Keratinocyte (primary cell): ENCODE measurements around the gene JMJD1C. TPM values are rescaled to one million over a fixed set of nuclear protein-coding genes. Genes with fewer than 3 reads are reported as not detected.
A peak's percentile ranks its signal among the peaks of the same experiment; 100 is the strongest.

Source experiments
- DNase-seq: peaks from one replicate; pipeline ENCODE4 v3.0.0-alpha.2; 2011; ENCODE audit warnings: low read depth, missing footprints, low spot score
- FAIRE-seq: peaks from 2 replicates; lab custom pipeline; 2011; peaks lifted over from hg19 to GRCh38; lab: Jason Lieb, UNC
- H2AFZ ChIP-seq: 2 replicates; pipeline ENCODE4 v1.6.0; 2012; ENCODE audit warnings: low read length, control low read depth, inconsistent platforms; ENCODE audit not compliant: control insufficient read depth
- H3K27ac ChIP-seq: 2 replicates; pipeline ENCODE4 v1.5.1; 2011; ENCODE audit warnings: low read length; ENCODE audit not compliant: control insufficient read depth, insufficient read depth
- H3K27me3 ChIP-seq: 3 replicates; pipeline ENCODE4 v1.6.0; 2011; ENCODE audit warnings: low read length; ENCODE audit not compliant: control insufficient read depth, insufficient read depth; ENCODE audit errors: extremely low read depth
- H3K36me3 ChIP-seq, 2 experiments: 2 replicates in 1 of 2; 3 replicates in 1 of 2; pipeline ENCODE4 v1.5.1; 2011; ENCODE audit warnings: low read length in 2 of 2, mild to moderate bottlenecking in 1 of 2; ENCODE audit not compliant: control insufficient read depth in 2 of 2, insufficient read depth in 2 of 2; ENCODE audit errors: extremely low read depth in 1 of 2
- H3K4me1 ChIP-seq: 3 replicates; pipeline ENCODE4 v1.5.1; 2011; ENCODE audit warnings: low read length; ENCODE audit not compliant: control insufficient read depth, insufficient read depth; ENCODE audit errors: extremely low read depth
- H3K4me2 ChIP-seq: 3 replicates; pipeline ENCODE4 v1.6.0; 2011; ENCODE audit warnings: low read depth, low read length; ENCODE audit not compliant: control insufficient read depth, insufficient read depth; ENCODE audit errors: extremely low read depth
- H3K4me3 ChIP-seq, 3 experiments: fragments of 200-600 bp in 1 of 3; sonication (generic) in 1 of 3; 2 replicates in 2 of 3; 3 replicates in 1 of 3; pipeline ENCODE4 v1.5.1; 2011 to 2016; ENCODE audit warnings: low read length in 3 of 3, mild to moderate bottlenecking in 3 of 3, control low read depth in 2 of 3, inconsistent platforms in 1 of 3, low read depth in 1 of 3, mixed read lengths in 1 of 3, mixed run types in 1 of 3, moderate library complexity in 1 of 3; ENCODE audit not compliant: control insufficient read depth in 2 of 3, insufficient read depth in 2 of 3; ENCODE audit errors: extremely low read depth in 1 of 3
- H3K79me2 ChIP-seq: 2 replicates; pipeline ENCODE4 v1.6.0; 2012; ENCODE audit warnings: low read length; ENCODE audit not compliant: control insufficient read depth, insufficient read depth
- H3K9ac ChIP-seq: 3 replicates; pipeline ENCODE4 v1.6.0; 2011; ENCODE audit warnings: low read length; ENCODE audit not compliant: control insufficient read depth, insufficient read depth; ENCODE audit errors: extremely low read depth
- H3K9me1 ChIP-seq: 3 replicates; pipeline ENCODE4 v1.6.0; 2011; ENCODE audit warnings: low read length; ENCODE audit not compliant: control insufficient read depth, insufficient read depth; ENCODE audit errors: extremely low read depth
- H3K9me3 ChIP-seq: 2 replicates; pipeline ENCODE4 v1.5.1; 2012; ENCODE audit warnings: low read depth, low read length; ENCODE audit not compliant: control insufficient read depth
- H4K20me1 ChIP-seq: 3 replicates; pipeline ENCODE4 v1.6.0; 2011; ENCODE audit warnings: low read length; ENCODE audit not compliant: control insufficient read depth, insufficient read depth; ENCODE audit errors: extremely low read depth
- EZH2 ChIP-seq: IDR thresholded peaks from one replicate; pipeline ENCODE4 v1.6.1; 2012; ENCODE audit warnings: inconsistent platforms, mild to moderate bottlenecking, low read length, moderate library complexity
- dilution Hi-C: fragments of 300-500 bp; cut with MboI; formaldehyde crosslinking; loops from one replicate; pipeline ENCODE4 v1.7.0; 2020; ENCODE audit warnings: low sequenced_read_pairs; ENCODE audit not compliant: extremely low pct_ligation_motif_present
- polyA plus RNA-seq, 5 experiments: library from polyadenylated mRNA; depleted of rRNA in 3 of 5; stranded (reverse) in 3 of 5; stranded (forward) in 1 of 5; unstranded in 1 of 5; fragments of >200 nt; gene quantifications; 1 replicate in 1 of 5; 2 replicates in 3 of 5; 3 replicates in 1 of 5; pipeline versions ENCODE4 v1.2.1 to v1.2.3, GENCODE V29; 2011 to 2012; ENCODE audit warnings: missing spikeins in 2 of 5, low read depth in 1 of 5, low replicate concordance in 1 of 5
- TF ChIP-seq, protein P1 (sequence below), 3 experiments: IDR thresholded peaks in 1 of 3; conservative IDR thresholded peaks in 1 of 3; optimal IDR thresholded peaks in 1 of 3; 2 replicates in 2 of 3; 3 replicates in 1 of 3; pipeline versions ENCODE3 to v1.5.1; 2011; ENCODE audit warnings: low read length in 3 of 3, mild to moderate bottlenecking in 3 of 3, moderate library complexity in 2 of 3, control low read depth in 1 of 3, inconsistent platforms in 1 of 3; ENCODE audit not compliant: insufficient read depth in 2 of 3; ENCODE audit errors: extremely low read depth in 1 of 3

JMJD1C gene
- polyA plus RNA-seq, 1 donor (not counting 4 experiments of a cell fraction or from before 2014, with no cell fraction given), result 38.2 TPM

DNA sequence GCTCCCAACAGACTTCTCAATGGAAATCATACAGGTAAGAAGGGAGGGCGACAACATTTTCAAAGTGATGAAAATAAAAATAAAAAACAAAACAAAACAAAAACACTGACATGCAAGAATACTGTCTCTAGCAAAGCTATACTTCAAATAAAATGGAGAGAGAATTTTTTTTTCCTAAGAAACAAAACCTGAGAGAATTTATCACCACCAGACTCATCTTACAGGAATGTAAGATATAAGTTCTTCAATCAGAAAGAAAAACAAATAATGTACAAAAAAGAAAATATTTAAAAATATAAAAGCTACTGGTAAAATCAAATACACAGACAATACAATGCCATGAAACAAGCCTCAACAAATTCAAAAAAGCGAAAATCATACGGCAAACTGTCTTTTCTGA is 219.4 kb downstream of the JMJD1C start:
- no peaks in the 10 kb centered on the region for H3K9me1 ChIP-seq
- no peak overlapping the region for H3K4me3 ChIP-seq
- TF ChIP-seq EZH2, result no peak
- TF ChIP-seq, protein P1, sequence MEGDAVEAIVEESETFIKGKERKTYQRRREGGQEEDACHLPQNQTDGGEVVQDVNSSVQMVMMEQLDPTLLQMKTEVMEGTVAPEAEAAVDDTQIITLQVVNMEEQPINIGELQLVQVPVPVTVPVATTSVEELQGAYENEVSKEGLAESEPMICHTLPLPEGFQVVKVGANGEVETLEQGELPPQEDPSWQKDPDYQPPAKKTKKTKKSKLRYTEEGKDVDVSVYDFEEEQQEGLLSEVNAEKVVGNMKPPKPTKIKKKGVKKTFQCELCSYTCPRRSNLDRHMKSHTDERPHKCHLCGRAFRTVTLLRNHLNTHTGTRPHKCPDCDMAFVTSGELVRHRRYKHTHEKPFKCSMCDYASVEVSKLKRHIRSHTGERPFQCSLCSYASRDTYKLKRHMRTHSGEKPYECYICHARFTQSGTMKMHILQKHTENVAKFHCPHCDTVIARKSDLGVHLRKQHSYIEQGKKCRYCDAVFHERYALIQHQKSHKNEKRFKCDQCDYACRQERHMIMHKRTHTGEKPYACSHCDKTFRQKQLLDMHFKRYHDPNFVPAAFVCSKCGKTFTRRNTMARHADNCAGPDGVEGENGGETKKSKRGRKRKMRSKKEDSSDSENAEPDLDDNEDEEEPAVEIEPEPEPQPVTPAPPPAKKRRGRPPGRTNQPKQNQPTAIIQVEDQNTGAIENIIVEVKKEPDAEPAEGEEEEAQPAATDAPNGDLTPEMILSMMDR (optimal IDR thresholded peaks at IDR 0.05 in 1 of 3, IDR thresholded peaks at IDR 0.05 in 1 of 3, conservative IDR thresholded peaks at IDR 0.05 in 1 of 3; ENCODE audit: extremely low read depth in 1 of 3, insufficient read depth in 2 of 3, low read length in 3 of 3), result no peak
- no peaks in the 10 kb centered on the region for H3K27me3 ChIP-seq
- dilution Hi-C loops, result no loop called here
- H3K36me3 ChIP-seq, result no peaks in the 10 kb centered on the region
- H4K20me1 ChIP-seq, result peaks cover 6% of the 10 kb centered on the region
- DNase-seq (no peak), FAIRE-seq (no peak)
- H3K27ac ChIP-seq, result no peak overlapping the region
- H2AFZ ChIP-seq, result no peak overlapping the region
- H3K79me2 ChIP-seq, result peaks cover 90% of the 10 kb centered on the region
- no peaks in the 10 kb centered on the region for H3K9me3 ChIP-seq
- no peak overlapping the region for H3K9ac ChIP-seq
- peak overlapping the region; percentile 3 for H3K4me2 ChIP-seq
- H3K4me1 ChIP-seq, result peaks cover 16% of the 10 kb centered on the region

- Histone ChIP-seq H4K20me1 (peaks cover 14% of the 10 kb centered on the region), H3K27me3 (no peaks in the 10 kb centered on the region), H3K4me1 (peaks cover 21% of the 10 kb centered on the region), H3K9me1 (no peaks in the 10 kb centered on the region), H2AFZ (no peak overlapping the region), H3K9ac (no peak overlapping the region), H3K4me2 (no peak overlapping the region), H3K27ac (no peak overlapping the region), H3K36me3 (peaks cover 0 to 2% of the 10 kb centered on the region in 2 experiments), H3K9me3 (no peaks in the 10 kb centered on the region), H3K79me2 (peaks cover 84% of the 10 kb centered on the region), H3K4me3 (no peak overlapping the region)
- no peak for FAIRE-seq
- TF ChIP-seq EZH2, result no peak
- TF ChIP-seq, protein P1 (optimal IDR thresholded peaks at IDR 0.05 in 1 of 3, IDR thresholded peaks at IDR 0.05 in 1 of 3, conservative IDR thresholded peaks at IDR 0.05 in 1 of 3; ENCODE audit: extremely low read depth in 1 of 3, insufficient read depth in 2 of 3, low read length in 3 of 3), result no peak
- DNase-seq, result no peak
- dilution Hi-C loops, result no loop called here
These were observed 223.9 kb downstream of the JMJD1C start for GRCh38 chr10:63241841-63242281.
